NCI-H82 (cell line): ENCODE data around the gene STMP1.
A peak's percentile ranks its signal among the peaks of the same experiment; 100 is the strongest.
"Not testable (repeated sequence)": the region's sequence is repeated elsewhere in the genome, so short reads cannot be mapped to it uniquely, and the experiment has no call there.

ENCODE experiments used
- DNase-seq: peaks from one replicate; lab custom pipeline; 2025; lab: John Stamatoyannopoulos, UW

The STMP1 gene

GRCh38 chr7:135665042-135665441 lies 2.7 kb downstream of the STMP1 start:
- DNase-seq, result no peak

GRCh38 chr7:135666156-135666555 lies 3.8 kb downstream of the STMP1 start:
- DNase-seq, result no peak

GRCh38 chr7:135666846-135667245 lies 4.5 kb downstream of the STMP1 start:
- DNase-seq, result no peak

GRCh38 chr7:135667626-135668025 lies 5.3 kb downstream of the STMP1 start:
- DNase-seq, result not testable (repeated sequence)

GRCh38 chr7:135668852-135669395 lies 6.6 kb downstream of the STMP1 start:
- not testable (repeated sequence) for DNase-seq

GRCh38 chr7:135669774-135670173 lies 7.5 kb downstream of the STMP1 start:
- DNase-seq, result no peak

GRCh38 chr7:135670179-135670578 lies 7.9 kb downstream of the STMP1 start:
- no peak for DNase-seq

GRCh38 chr7:135672560-135673359 lies 10.4 kb downstream of the STMP1 start:
- peak; percentile 73 for DNase-seq

- no peak for DNase-seq
Observed at GRCh38 chr7:135673360-135673706, 11.0 kb downstream of the STMP1 start.

GRCh38 chr7:135678612-135679575 lies 16.6 kb downstream of the STMP1 start:
- DNase-seq, result no peak

- no peak for DNase-seq
Observed at GRCh38 chr7:135681762-135682161, 19.4 kb downstream of the STMP1 start.

GRCh38 chr7:135682191-135682590 lies 19.9 kb downstream of the STMP1 start:
- no peak for DNase-seq

GRCh38 chr7:135683609-135684008 lies 21.3 kb downstream of the STMP1 start:
- DNase-seq, result no peak

GRCh38 chr7:135684136-135684535 lies 21.8 kb downstream of the STMP1 start:
- DNase-seq, result no peak

GRCh38 chr7:135684699-135685098 lies 22.4 kb downstream of the STMP1 start:
- DNase-seq, result no peak

- no peak for DNase-seq
Observed at GRCh38 chr7:135685306-135686084, 23.2 kb downstream of the STMP1 start.

GRCh38 chr7:135687466-135687865 lies 25.2 kb downstream of the STMP1 start:
- DNase-seq, result no peak

GRCh38 chr7:135690566-135690965 lies 28.3 kb downstream of the STMP1 start:
- DNase-seq, result no peak

GRCh38 chr7:135692055-135692454 lies 29.7 kb downstream of the STMP1 start:
- no peak for DNase-seq

- DNase-seq, result not testable (repeated sequence)
Observed at GRCh38 chr7:135692606-135693005, 30.3 kb downstream of the STMP1 start.

- DNase-seq, result no peak
Observed at GRCh38 chr7:135693558-135693957, 31.2 kb downstream of the STMP1 start.
